ENCODE measurements around the gene CMSS1.

CMSS1 gene

GRCh38 chr3:100114413-100115030 lies 296.9 kb downstream of the CMSS1 start, which contains the start of gene FILIP1L:
FILIP1L (minus strand) TSS chr3:100114501.
- Histone ChIP-seq H3K79me2 (ENCODE audit: insufficient read depth, low read length) (no peaks in the 10 kb centered on the region), H3K9me3 (ENCODE audit: insufficient read depth, low read depth, low read length) (no peaks in the 10 kb centered on the region), H3F3A (ENCODE audit: low read depth) (no peaks in the 10 kb centered on the region), H4K20me1 (ENCODE audit: insufficient read depth, low read length, poor library complexity, severe bottlenecking) (no peaks in the 10 kb centered on the region), H3K4me1 (ENCODE audit: insufficient read depth, low read length, poor library complexity, severe bottlenecking) (no peaks in the 10 kb centered on the region), H3K9me2 (replicated peaks; ENCODE audit: low read depth, low read length) (no peaks in the 10 kb centered on the region), H2AFZ (ENCODE audit: low read length) (no peak within 1 kb of the TSS), H3K9ac (ENCODE audit: low read depth, low read length, poor library complexity, severe bottlenecking) (no peak within 1 kb of the TSS), H3K4me2 (ENCODE audit: low read depth, low read length, poor library complexity, severe bottlenecking) (no peak within 1 kb of the TSS), H3K27me3 (ENCODE audit: insufficient read depth, low read length, poor library complexity, severe bottlenecking) (no peaks in the 10 kb centered on the region), H3K4me3 (ENCODE audit: low read length, poor library complexity, severe bottlenecking) (no peak within 1 kb of the TSS), H3K36me3 (ENCODE audit: insufficient read depth, low read length) (no peaks in the 10 kb centered on the region)
- TF ChIP-seq CTCF (conservative IDR thresholded peaks at IDR 0.05; ENCODE audit: low read length): no peak
- no peak for TF ChIP-seq EZH2phosphoT487 (IDR thresholded peaks at IDR 0.05; ENCODE audit: borderline replicate concordance)

GRCh38 chr3:100117093-100117492 lies 299.4 kb downstream of the CMSS1 start:
- no peaks in the 10 kb centered on the region for H3K9me2 ChIP-seq (replicated peaks; ENCODE audit: low read depth, low read length)
- H3K9ac ChIP-seq (ENCODE audit: low read depth, low read length, poor library complexity, severe bottlenecking): no peak overlapping the region
- H2AFZ ChIP-seq (ENCODE audit: low read length): no peak overlapping the region
- TF ChIP-seq EZH2phosphoT487 (IDR thresholded peaks at IDR 0.05; ENCODE audit: borderline replicate concordance): no peak
- no peak for TF ChIP-seq CTCF (conservative IDR thresholded peaks at IDR 0.05; ENCODE audit: low read length)
- H3K27me3 ChIP-seq (ENCODE audit: insufficient read depth, low read length, poor library complexity, severe bottlenecking): no peaks in the 10 kb centered on the region
- H3K36me3 ChIP-seq (ENCODE audit: insufficient read depth, low read length): no peaks in the 10 kb centered on the region
- H3K4me3 ChIP-seq (ENCODE audit: low read length, poor library complexity, severe bottlenecking): no peak overlapping the region
- H3F3A ChIP-seq (ENCODE audit: low read depth): no peaks in the 10 kb centered on the region
- no peaks in the 10 kb centered on the region for H4K20me1 ChIP-seq (ENCODE audit: insufficient read depth, low read length, poor library complexity, severe bottlenecking)
- no peaks in the 10 kb centered on the region for H3K79me2 ChIP-seq (ENCODE audit: insufficient read depth, low read length)
- H3K4me2 ChIP-seq (ENCODE audit: low read depth, low read length, poor library complexity, severe bottlenecking): no peak overlapping the region
- H3K4me1 ChIP-seq (ENCODE audit: insufficient read depth, low read length, poor library complexity, severe bottlenecking): no peaks in the 10 kb centered on the region
- no peaks in the 10 kb centered on the region for H3K9me3 ChIP-seq (ENCODE audit: insufficient read depth, low read depth, low read length)

- H3K4me3 ChIP-seq (ENCODE audit: low read length, poor library complexity, severe bottlenecking): no peak overlapping the region
- no peaks in the 10 kb centered on the region for H3K36me3 ChIP-seq (ENCODE audit: insufficient read depth, low read length)
- H4K20me1 ChIP-seq (ENCODE audit: insufficient read depth, low read length, poor library complexity, severe bottlenecking): no peaks in the 10 kb centered on the region
- no peaks in the 10 kb centered on the region for H3K9me2 ChIP-seq (replicated peaks; ENCODE audit: low read depth, low read length)
- no peaks in the 10 kb centered on the region for H3F3A ChIP-seq (ENCODE audit: low read depth)
- H2AFZ ChIP-seq (ENCODE audit: low read length): no peak overlapping the region
- H3K4me2 ChIP-seq (ENCODE audit: low read depth, low read length, poor library complexity, severe bottlenecking): no peak overlapping the region
- H3K9me3 ChIP-seq (ENCODE audit: insufficient read depth, low read depth, low read length): no peaks in the 10 kb centered on the region
- no peaks in the 10 kb centered on the region for H3K27me3 ChIP-seq (ENCODE audit: insufficient read depth, low read length, poor library complexity, severe bottlenecking)
- H3K9ac ChIP-seq (ENCODE audit: low read depth, low read length, poor library complexity, severe bottlenecking): no peak overlapping the region
- H3K4me1 ChIP-seq (ENCODE audit: insufficient read depth, low read length, poor library complexity, severe bottlenecking): no peaks in the 10 kb centered on the region
- H3K79me2 ChIP-seq (ENCODE audit: insufficient read depth, low read length): no peaks in the 10 kb centered on the region
- TF ChIP-seq CTCF (conservative IDR thresholded peaks at IDR 0.05; ENCODE audit: low read length): no peak
- no peak for TF ChIP-seq EZH2phosphoT487 (IDR thresholded peaks at IDR 0.05; ENCODE audit: borderline replicate concordance)
Measured at GRCh38 chr3:100120012-100120411, 302.4 kb downstream of the CMSS1 start.

Data from Loucy (cell line).